Measurements from ENCODE around the gene ERCC8.

GRCh38 chr5:60989790-60990189, 44.9 kb upstream of the ERCC8 start:
- TF ChIP-seq CTCF (IDR thresholded peaks at IDR 0.05) = no peak
- TF ChIP-seq POLR2A (IDR thresholded peaks at IDR 0.05) = no peak

Measured in uterus (tissue), 2 donors.